GM03348 (cell line): ENCODE results near the gene ADGRL3.

ENCODE experiments used
- DNase-seq: peaks from one replicate; pipeline ENCODE4 v3.0.0; 2012; ENCODE audit warnings: low spot score

ADGRL3 gene

DNA sequence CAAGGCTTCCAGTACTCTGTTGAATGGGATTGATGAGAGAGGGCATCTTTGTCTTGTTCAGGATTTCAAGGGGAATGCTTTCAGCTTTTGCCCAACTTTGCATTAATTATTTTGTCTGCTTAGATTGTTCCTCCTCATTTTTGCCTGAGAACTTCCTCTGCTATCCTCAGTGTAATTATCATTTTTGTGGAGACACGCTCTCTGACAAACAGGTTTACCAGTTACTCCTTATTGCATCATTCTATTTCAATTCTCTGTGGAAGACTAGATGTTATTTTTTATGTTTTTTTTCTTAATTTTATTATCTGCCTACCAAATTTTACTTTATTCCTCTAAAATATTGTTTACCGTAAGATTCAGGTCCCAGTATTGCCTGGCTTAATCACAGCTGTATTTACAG lies 349.2 kb downstream of the ADGRL3 start:
- DNase-seq = no peak

GRCh38 chr4:61553557-61554125 lies 353.5 kb downstream of the ADGRL3 start:
- no peak for DNase-seq

- DNase-seq = no peak
Measured at GRCh38 chr4:61555789-61556188, 355.7 kb downstream of the ADGRL3 start.

DNA sequence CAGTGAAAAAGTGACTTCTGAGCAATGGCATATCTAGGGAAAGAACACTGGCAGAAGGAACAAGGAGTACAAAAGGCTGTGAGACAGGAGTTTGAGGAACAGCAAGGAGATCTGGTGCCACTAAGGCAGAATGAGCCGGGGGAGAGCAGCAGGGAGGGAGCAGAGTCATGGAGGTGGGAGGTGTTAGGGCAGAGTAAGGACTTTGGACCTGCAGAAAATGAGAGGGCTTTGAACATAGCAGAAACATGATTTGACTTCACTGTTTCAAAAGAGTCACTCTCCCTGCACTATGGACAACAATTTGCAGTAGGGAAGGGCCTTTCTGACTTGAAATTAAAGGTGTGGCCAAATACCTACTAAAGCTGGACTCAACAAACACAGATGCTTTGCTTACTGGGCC lies 356.2 kb downstream of the ADGRL3 start:
- no peak for DNase-seq

- no peak for DNase-seq
Measured at GRCh38 chr4:61559396-61559795, 359.3 kb downstream of the ADGRL3 start.

GRCh38 chr4:61561028-61561427 lies 360.9 kb downstream of the ADGRL3 start:
- no peak for DNase-seq

- no peak for DNase-seq
Measured at GRCh38 chr4:61571761-61572559, 371.8 kb downstream of the ADGRL3 start.

- no peak for DNase-seq
Measured at GRCh38 chr4:61575796-61576195, 375.7 kb downstream of the ADGRL3 start.

DNA sequence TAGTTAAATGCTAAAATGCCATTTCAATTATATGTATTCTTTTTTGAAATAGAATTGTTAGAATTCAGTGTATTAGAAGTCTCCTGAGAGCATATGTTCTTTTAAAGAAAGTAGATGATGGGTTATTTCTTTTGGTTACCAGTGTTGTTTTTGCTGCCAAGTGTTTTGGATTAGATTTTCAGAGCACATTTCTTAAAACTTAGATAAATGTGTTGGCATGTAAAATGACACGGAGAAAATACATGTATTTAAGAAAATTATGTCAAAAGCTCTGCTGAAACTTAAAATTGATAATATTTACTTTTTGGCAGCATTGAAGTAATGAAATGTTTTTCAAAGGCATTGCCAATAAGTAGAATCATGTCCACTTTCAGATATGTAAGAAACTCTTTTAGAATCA lies 379.7 kb downstream of the ADGRL3 start:
- no peak for DNase-seq

DNA sequence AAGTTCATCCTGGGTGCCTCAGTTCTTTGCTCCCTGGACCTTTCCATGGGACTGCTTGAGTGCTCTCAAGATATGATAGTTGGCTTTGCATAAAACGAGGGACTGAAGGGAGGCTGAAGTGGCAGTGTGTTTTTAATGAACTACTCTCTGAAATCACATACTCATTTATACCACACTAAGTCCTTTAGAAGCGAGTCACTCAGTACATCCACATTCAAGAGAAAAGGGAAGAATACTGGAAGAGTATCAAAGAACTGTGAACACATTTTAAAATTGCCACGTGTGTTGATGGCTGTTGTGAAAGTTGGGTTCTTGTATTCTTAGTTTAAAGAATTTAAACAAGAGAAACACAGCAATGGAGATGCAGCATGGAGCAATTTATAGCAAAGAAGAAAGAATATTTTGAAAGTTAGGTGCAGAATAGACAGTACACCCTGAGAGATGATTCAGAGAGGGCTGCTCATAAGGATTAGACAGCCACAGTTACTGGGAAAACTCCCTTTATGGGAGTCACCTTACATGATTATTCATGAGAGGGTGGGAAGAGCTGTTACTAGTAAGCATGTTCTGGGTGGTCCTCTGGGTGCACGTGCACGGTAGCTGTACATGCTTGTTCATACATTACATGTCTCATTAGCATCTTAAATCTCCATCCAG lies 380.7 kb downstream of the ADGRL3 start:
- no peak for DNase-seq

DNA sequence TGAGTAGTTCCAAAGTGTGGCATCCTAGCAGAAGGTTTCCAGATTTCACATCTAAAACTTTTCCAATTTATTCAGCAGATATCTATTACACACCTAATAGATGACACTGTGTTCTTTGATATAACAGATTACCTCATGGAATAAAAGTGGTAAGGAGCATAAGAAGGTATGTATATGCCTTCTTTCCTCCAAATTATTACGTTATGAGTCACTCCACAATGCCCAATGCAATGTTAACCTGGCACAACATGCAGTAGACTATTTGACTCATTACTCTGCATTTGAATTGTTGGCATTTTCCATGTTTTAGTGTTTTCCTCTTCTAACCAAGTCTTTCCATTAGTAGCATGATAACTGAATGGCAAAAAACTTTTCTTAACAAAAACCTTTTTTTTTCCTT lies 383.6 kb downstream of the ADGRL3 start:
- no peak for DNase-seq

DNA sequence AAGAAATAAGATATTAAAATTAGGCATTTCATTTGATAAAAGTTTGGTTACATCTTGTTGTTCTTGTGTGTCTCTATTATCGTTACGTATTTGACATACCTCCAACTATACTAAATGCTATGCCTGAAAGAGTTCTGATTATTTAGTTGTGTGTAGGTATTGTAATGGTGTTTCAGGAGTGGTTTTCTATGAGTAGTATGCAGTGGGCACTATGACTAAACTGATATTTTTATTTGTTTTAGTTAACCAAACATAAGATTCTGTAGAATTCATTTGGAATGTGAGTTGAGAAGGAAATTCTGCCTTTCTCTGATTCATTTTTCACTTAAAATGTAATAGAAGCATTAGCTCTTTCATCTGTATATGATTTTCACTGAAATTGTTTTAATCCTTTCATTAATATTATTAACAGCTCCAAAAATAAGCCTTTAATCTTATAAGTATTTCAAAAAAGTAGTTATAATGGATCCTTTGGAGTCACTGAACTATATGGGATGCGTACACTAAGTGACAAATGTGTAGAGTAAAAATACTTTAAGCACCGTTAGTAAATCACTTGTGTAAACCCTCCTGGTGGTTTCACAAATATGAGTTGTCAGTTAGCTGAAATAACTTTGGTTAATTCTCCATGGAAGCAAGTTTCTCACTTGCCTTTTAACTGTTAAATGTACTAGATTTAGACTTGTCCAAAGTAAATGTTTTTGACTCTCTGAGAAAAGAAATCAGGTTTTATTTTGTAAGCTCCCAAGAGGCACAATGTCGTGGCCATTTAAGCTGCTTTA lies 388.7 kb downstream of the ADGRL3 start:
- DNase-seq = no peak

- no peak for DNase-seq
Measured at GRCh38 chr4:61590881-61591280, 390.8 kb downstream of the ADGRL3 start.

DNA sequence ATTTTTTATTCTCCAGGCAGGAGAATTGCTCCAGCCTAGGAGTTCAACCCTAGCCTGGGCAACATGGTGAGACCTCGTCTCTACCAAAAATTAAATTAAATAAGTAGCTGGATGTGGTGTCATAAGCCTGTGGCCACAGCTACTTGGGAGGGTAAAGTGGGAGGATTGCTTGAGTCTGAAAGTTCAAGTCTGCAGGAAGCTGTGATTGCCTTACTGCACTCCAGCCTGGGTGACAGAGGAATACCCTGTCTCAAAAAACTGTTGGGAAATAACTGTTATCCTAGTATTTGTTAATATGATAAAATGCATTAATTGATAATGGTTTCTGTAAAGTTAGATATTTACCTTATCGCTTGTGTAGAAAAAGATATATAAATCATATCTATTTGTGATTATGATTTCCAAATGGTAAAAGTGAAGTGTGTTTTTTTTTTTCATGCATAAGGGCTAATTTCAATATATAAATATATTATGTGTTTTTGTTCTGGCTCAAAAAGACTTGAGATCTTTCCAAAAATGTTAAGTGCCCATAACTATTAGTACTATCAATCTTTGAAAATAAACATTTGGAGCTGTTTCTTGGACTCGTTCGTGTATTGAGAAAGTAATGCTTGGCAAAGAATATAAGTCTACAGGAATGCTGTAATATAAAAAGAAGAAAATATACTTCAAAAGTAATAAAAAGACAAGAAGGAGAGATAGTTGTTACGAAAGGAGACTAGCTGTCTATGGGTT lies 396.6 kb downstream of the ADGRL3 start:
- DNase-seq = no peak

- DNase-seq = no peak
Measured at GRCh38 chr4:61603086-61603485, 403.0 kb downstream of the ADGRL3 start.

- DNase-seq = no peak
Measured at GRCh38 chr4:61604054-61604453, 403.9 kb downstream of the ADGRL3 start.

GRCh38 chr4:61605984-61606383 lies 405.9 kb downstream of the ADGRL3 start:
- DNase-seq = no peak

- DNase-seq = no peak
Measured at GRCh38 chr4:61614231-61614630, 414.1 kb downstream of the ADGRL3 start.

GRCh38 chr4:61619528-61619927 lies 419.4 kb downstream of the ADGRL3 start:
- no peak for DNase-seq

DNA sequence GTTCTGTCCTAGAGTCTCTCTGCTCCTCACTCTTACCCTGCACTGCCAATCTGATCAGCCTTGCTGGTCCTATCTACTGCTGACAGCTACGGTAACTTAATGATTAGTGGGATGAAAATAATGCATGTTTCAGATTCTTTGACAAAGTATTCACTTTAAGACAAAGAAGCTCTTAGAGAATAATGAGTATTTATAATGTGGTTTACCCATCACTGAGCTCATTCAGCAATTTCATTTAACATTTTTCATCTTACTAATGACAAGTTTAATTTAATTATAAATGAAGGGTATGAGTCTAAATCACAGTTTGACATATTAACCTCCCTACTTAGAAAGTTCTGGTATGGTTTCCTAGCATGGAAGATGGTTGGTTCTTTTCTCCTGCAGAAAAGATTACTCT lies 428.2 kb downstream of the ADGRL3 start:
- no peak for DNase-seq

GRCh38 chr4:61628727-61629126 lies 428.6 kb downstream of the ADGRL3 start:
- no peak for DNase-seq

DNA sequence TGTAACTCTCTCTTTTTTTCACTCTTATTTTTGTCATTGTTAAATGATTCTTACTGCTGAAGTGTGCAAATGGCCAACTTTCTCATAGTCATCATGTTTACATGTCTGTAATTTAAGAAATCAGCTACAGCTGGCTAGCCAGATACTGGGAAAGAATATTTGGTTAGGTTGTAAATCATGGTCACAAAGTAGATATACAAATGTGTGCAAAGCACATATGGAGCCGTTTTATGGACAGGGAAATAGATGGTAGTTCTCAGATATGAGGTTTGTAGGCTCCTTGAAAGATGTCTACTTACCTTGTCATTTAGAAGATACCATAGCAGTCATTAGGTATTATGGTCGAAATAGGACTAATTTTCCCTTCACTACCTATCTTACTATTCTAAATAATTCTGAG lies 430.4 kb downstream of the ADGRL3 start:
- DNase-seq = no peak
